GM12878 (cell line): ENCODE measurements around the gene IGIP. TPM values are rescaled to one million over a fixed set of nuclear protein-coding genes. Genes with fewer than 3 reads are reported as not detected.

Source experiments
- ATAC-seq: fragments of 200-7000 bp; cut with Tn5 transposase; 3 replicates; pipeline ENCODE4 v1.9.1; 2020; ENCODE audit warnings: mild to moderate bottlenecking, moderate library complexity
- BruUV-seq: library from RNA; stranded (reverse); fragments of 400-500 nt; replicated peaks from 2 replicates; lab custom pipeline; 2021; lab: Mats Ljungman, UMichigan
- CTCF ChIA-PET: fragments of 300-600 bp; sonication (Branson Sonifier 250); formaldehyde crosslinking; extraction: SDS; loops from one replicate; lab custom pipeline; 2021; ENCODE audit warnings: inconsistent platforms; lab: Yijun Ruan, JAX
- POLR2A ChIA-PET: fragments of 350-600 bp; formaldehyde crosslinking; extraction: SDS; loops from one replicate; lab custom pipeline; 2021; ENCODE audit warnings: inconsistent platforms; lab: Charles Lee
- RAD21 ChIA-PET: fragments of 300-600 bp; sonication (Branson Sonifier 250); formaldehyde crosslinking; loops from one replicate; lab custom pipeline; 2023; ENCODE audit warnings: antibody characterized with exemption; ENCODE audit not compliant: unreplicated experiment; lab: Charles Lee
- SMC1A ChIA-PET: fragments of 300-600 bp; sonication (Branson Sonifier 250); formaldehyde crosslinking; loops from one replicate; lab custom pipeline; 2023; ENCODE audit not compliant: unreplicated experiment, uncharacterized antibody; lab: Charles Lee
- DNase-seq: peaks from one replicate; pipeline ENCODE4 v3.0.0-alpha.2; 2011; ENCODE audit warnings: low read depth, low spot score
- FAIRE-seq: peaks from 3 replicates; lab custom pipeline; 2011; peaks lifted over from hg19 to GRCh38; lab: Jason Lieb, UNC
- H2AFZ ChIP-seq: 2 replicates; pipeline ENCODE4 v1.6.0; 2011; ENCODE audit warnings: low read depth, low read length, control low read depth; ENCODE audit not compliant: control insufficient read depth
- H3K27ac ChIP-seq: 2 replicates; pipeline ENCODE4 v1.5.1; 2011; ENCODE audit warnings: control low read depth; ENCODE audit not compliant: control insufficient read depth, insufficient read depth
- H3K27me3 ChIP-seq, 2 experiments: replicated peaks in 1 of 2; 2 replicates each; pipeline versions ENCODE4 v1.6.0 to v1.6.1; 2011; ENCODE audit warnings: low read length in 1 of 2; ENCODE audit not compliant: control insufficient read depth in 2 of 2, insufficient read depth in 2 of 2
- H3K36me3 ChIP-seq, 2 experiments: 2 replicates each; pipeline ENCODE4 v1.5.1; 2011; ENCODE audit warnings: low read length in 1 of 2; ENCODE audit not compliant: control insufficient read depth in 2 of 2, insufficient read depth in 2 of 2
- H3K4me1 ChIP-seq: 2 replicates; pipeline ENCODE4 v1.6.1; 2011; ENCODE audit warnings: mild to moderate bottlenecking, low read length, moderate library complexity, mixed read lengths; ENCODE audit not compliant: control insufficient read depth, insufficient read depth
- H3K4me2 ChIP-seq: 2 replicates; pipeline ENCODE4 v1.6.0; 2011; ENCODE audit warnings: control low read depth; ENCODE audit not compliant: control insufficient read depth, insufficient read depth
- H3K4me3 ChIP-seq: fragments of 200-600 bp; sonication (generic); 2 replicates; pipeline ENCODE4 v1.5.1; 2016
- H3K79me2 ChIP-seq: 2 replicates; pipeline ENCODE4 v1.6.0; 2011; ENCODE audit warnings: low read length; ENCODE audit not compliant: control insufficient read depth, insufficient read depth
- H3K9ac ChIP-seq: 2 replicates; pipeline ENCODE4 v1.8.0; 2011; ENCODE audit warnings: low read length, control low read depth, mixed read lengths; ENCODE audit not compliant: control insufficient read depth, insufficient read depth
- H3K9me3 ChIP-seq: replicated peaks from 3 replicates; pipeline ENCODE4 v1.5.1; 2011; ENCODE audit warnings: mild to moderate bottlenecking, low read length; ENCODE audit not compliant: control insufficient read depth, insufficient read depth
- H4K20me1 ChIP-seq: 2 replicates; pipeline ENCODE4 v1.6.0; 2011; ENCODE audit not compliant: control insufficient read depth, insufficient read depth
- IRF4 ChIP-seq: IDR thresholded peaks from 2 replicates; pipeline ENCODE4 v1.6.1; 2011; ENCODE audit warnings: low read depth, low read length
- RFX5 ChIP-seq: IDR thresholded peaks from 2 replicates; pipeline ENCODE4 v1.6.1; 2011; ENCODE audit warnings: low read depth, low read length, improper control_type of control experiment
- WGBS: methylation state at CpG from one replicate; pipeline ENCODE4 v1.1.6; 2016; ENCODE audit warnings: low lambda C conversion rate; ENCODE audit not compliant: insufficient replicate concordance, insufficient coverage; ENCODE audit errors: missing lambda C conversion rate; 5-methylcytosine and 5-hydroxymethylcytosine counted together
- in situ Hi-C: fragments of 300-500 bp; cut with MboI; formaldehyde crosslinking; loops from 9 replicates; pipeline ENCODE4 v1.14.3; 2018; ENCODE audit warnings: mixed read lengths
- intact Hi-C: fragments of 100-400 bp; cut with micrococcal nuclease; formaldehyde crosslinking; loops from one replicate; pipeline ENCODE4 v1.14.2; 2022; ENCODE audit not compliant: unreplicated experiment
- polyA plus RNA-seq, 11 experiments: library from polyadenylated mRNA; depleted of rRNA in 4 of 11; unstranded in 6 of 11; stranded (reverse) in 5 of 11; fragments of >200 nt; fragmentation: Nextera tagmentation in 4 of 11; fragmentation: Illumina TruSeq in 1 of 11; extraction: Ambion mirVana in 4 of 11; extraction: Trizol in 1 of 11; gene quantifications; 1 replicate in 1 of 11; 2 replicates in 10 of 11; pipeline versions ENCODE4 v1.2.1 to v1.2.3, GENCODE V29; 2011 to 2016; ENCODE audit warnings: inconsistent platforms in 2 of 11, missing spikeins in 2 of 11, low read depth in 1 of 11
- total RNA-seq, 4 experiments: library from RNA; depleted of rRNA in 3 of 4; stranded (reverse); fragments of >200 nt in 3 of 4; fragmentation: Illumina TruSeq in 1 of 4; extraction: Trizol in 1 of 4; gene quantifications; 2 replicates each; pipeline versions ENCODE4 v1.2.1 to v1.2.3, GENCODE V29; 2013 to 2021
- TF ChIP-seq, protein P1 (sequence below): fragments of 450-650 bp; formaldehyde crosslinking; IDR thresholded peaks from 2 replicates; pipeline ENCODE4 v1.4.0; 2020; ENCODE audit warnings: mild to moderate bottlenecking, moderate library complexity

The IGIP gene
- total and polyA plus RNA-seq, 10 of the 15 experiments (the other 5 are each of a cell fraction or from before 2014, with no cell fraction given): 0.58 to 3.3 (median 1.9) TPM

DNA sequence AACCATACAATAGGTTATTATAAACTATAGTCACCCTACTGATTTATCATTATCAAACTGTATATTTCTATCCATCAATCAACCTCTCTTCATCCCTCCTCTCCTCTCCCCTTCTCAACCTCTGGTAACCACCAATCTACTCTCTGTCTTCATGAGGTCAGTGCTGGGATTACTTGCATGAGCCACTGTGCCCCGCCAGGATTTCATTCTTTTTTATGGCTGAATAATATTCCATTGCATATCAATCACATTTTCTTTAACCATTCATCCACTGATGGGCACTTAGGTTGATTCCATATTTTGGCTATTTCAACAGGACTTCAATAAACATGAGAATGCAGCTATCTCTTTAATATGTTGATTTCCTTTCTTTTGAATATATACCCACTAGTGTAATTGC lies 22.6 kb upstream of the IGIP start:
- Histone ChIP-seq H3K4me3 (no peak overlapping the region), H3K9ac (no peak overlapping the region), H3K4me2 (no peak overlapping the region), H3K9me3 (no peaks in the 10 kb centered on the region), H4K20me1 (no peaks in the 10 kb centered on the region), H3K4me1 (peaks cover 8% of the 10 kb centered on the region), H3K79me2 (no peaks in the 10 kb centered on the region), H3K36me3 (no peaks in the 10 kb centered on the region), H2AFZ (no peak overlapping the region), H3K27me3 (no peaks in the 10 kb centered on the region), H3K27ac (no peak overlapping the region)
- CTCF ChIA-PET: interaction anchor here (1.2 to 4.7 kb wide), 3 partner anchors 9 to 41 kb away, joined by 3 to 31 read pairs (median 3); no protein-coding TSS in a partner anchor
- SMC1A ChIA-PET: interaction anchor here (0.5 to 1.1 kb wide), 4 partner anchors 12 to 22 kb away, joined by 3 to 4 read pairs (median 3); no protein-coding TSS in a partner anchor
- no peak for FAIRE-seq
- TF ChIP-seq, protein P1, sequence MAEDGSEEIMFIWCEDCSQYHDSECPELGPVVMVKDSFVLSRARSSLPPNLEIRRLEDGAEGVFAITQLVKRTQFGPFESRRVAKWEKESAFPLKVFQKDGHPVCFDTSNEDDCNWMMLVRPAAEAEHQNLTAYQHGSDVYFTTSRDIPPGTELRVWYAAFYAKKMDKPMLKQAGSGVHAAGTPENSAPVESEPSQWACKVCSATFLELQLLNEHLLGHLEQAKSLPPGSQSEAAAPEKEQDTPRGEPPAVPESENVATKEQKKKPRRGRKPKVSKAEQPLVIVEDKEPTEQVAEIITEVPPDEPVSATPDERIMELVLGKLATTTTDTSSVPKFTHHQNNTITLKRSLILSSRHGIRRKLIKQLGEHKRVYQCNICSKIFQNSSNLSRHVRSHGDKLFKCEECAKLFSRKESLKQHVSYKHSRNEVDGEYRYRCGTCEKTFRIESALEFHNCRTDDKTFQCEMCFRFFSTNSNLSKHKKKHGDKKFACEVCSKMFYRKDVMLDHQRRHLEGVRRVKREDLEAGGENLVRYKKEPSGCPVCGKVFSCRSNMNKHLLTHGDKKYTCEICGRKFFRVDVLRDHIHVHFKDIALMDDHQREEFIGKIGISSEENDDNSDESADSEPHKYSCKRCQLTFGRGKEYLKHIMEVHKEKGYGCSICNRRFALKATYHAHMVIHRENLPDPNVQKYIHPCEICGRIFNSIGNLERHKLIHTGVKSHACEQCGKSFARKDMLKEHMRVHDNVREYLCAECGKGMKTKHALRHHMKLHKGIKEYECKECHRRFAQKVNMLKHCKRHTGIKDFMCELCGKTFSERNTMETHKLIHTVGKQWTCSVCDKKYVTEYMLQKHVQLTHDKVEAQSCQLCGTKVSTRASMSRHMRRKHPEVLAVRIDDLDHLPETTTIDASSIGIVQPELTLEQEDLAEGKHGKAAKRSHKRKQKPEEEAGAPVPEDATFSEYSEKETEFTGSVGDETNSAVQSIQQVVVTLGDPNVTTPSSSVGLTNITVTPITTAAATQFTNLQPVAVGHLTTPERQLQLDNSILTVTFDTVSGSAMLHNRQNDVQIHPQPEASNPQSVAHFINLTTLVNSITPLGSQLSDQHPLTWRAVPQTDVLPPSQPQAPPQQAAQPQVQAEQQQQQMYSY (CRISPR knock-in tag): no peak
- TF ChIP-seq IRF4 (no peak), RFX5 (no peak)
- BruUV-seq: no TSS peak
- in situ Hi-C loops (no loop called here), intact Hi-C loops (no loop called here)
- RAD21 ChIA-PET: no interaction called here
- POLR2A ChIA-PET: interaction anchor here (0.6 kb wide), 1 partner anchor 11 kb away, joined by 3 read pairs; no protein-coding TSS in a partner anchor
- no peak for DNase-seq
- 0% methylated on average over 1 of the region's 1 CpG for WGBS
- ATAC-seq: no peak
